ENCODE results near the gene RALB. TPM values are rescaled to one million over a fixed set of nuclear protein-coding genes. Genes with fewer than 3 reads are reported as not detected.

The RALB gene
- total RNA-seq, 4 donors from 2014 or later: 18.9 to 81.0 (median 59.4) TPM

DNA sequence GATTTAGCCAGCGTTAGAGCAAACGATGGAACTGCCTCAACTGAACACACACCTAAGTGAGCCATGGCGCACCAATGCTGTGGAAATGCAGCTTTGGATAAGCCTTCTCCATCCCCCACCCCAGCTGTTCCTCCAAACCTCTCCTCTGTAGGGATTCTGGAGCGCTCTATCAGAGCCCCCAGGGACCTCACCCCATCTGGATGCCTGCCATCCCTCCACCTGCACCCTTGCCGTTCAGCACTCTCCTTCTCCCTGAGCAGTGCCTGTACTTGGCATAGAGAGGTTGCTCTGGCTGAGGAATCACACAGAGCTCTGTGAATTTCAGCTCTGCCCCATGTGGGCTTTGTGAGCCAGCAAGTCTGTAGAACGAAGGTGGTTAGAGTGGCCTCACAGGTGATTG lies 50.5 kb downstream of the RALB start:
- no peaks in the 10 kb centered on the region for H3K27me3 ChIP-seq
- H3K4me3 ChIP-seq: no peak overlapping the region
- H3K4me1 ChIP-seq: no peaks in the 10 kb centered on the region
- no peak overlapping the region for H3K27ac ChIP-seq
- no peak for TF ChIP-seq EP300 (IDR thresholded peaks at IDR 0.05; ENCODE audit: low read depth)
- TF ChIP-seq POLR2AphosphoS5 (IDR thresholded peaks at IDR 0.05): no peak
- TF ChIP-seq POLR2A (IDR thresholded peaks at IDR 0.05): no peak
- TF ChIP-seq, protein P1, sequence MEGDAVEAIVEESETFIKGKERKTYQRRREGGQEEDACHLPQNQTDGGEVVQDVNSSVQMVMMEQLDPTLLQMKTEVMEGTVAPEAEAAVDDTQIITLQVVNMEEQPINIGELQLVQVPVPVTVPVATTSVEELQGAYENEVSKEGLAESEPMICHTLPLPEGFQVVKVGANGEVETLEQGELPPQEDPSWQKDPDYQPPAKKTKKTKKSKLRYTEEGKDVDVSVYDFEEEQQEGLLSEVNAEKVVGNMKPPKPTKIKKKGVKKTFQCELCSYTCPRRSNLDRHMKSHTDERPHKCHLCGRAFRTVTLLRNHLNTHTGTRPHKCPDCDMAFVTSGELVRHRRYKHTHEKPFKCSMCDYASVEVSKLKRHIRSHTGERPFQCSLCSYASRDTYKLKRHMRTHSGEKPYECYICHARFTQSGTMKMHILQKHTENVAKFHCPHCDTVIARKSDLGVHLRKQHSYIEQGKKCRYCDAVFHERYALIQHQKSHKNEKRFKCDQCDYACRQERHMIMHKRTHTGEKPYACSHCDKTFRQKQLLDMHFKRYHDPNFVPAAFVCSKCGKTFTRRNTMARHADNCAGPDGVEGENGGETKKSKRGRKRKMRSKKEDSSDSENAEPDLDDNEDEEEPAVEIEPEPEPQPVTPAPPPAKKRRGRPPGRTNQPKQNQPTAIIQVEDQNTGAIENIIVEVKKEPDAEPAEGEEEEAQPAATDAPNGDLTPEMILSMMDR (IDR thresholded peaks at IDR 0.05): no peak
- 82% methylated on average over 6 of the region's 6 CpGs; no CpG with 5 or more reads in 1 of the 2 donors for WGBS, 2 donors (ENCODE audit: low coverage in 1 of 2)
- H3K9me3 ChIP-seq: no peaks in the 10 kb centered on the region
- intact Hi-C loops (cut with DNase I; ENCODE audit: low total_unique reads): no loop called here
- no peak for DNase-seq
- H3K36me3 ChIP-seq: peaks cover 0 to 10% (median 2%) of the 10 kb centered on the region in 4 donors
- in situ Hi-C loops (cut with MboI; ENCODE audit: low pct_ligation_motif_present in 1 of 4, low pct_unique_long_range_greater_than_20kb in 1 of 4, low sequenced_read_pairs in 3 of 4): no loop called here

DNA sequence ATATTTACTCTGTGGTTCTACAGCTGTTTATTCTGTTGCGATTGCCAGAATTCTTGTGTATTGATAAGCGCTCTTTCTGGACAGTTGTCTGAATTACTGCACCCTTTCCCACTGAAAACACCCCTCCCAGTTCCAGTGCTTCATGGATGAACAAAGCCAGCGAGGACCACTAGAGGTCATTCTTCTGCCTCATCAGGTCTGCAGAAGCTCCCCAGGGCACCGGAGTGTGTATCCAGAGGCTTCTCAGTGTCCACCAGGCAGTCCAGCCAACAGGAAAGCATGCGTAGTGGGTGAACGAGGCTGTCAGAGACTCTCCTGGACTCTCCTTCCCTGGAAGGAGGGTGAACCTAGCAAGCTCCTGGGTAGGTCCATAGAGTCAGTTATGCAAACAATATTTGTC lies 52.6 kb downstream of the RALB start:
- no peak for DNase-seq
- H3K27me3 ChIP-seq: no peaks in the 10 kb centered on the region
- no peak overlapping the region for H3K4me3 ChIP-seq
- intact Hi-C loops (cut with DNase I; ENCODE audit: low total_unique reads): no loop called here
- H3K36me3 ChIP-seq: peaks cover 0 to 4% (median 0%) of the 10 kb centered on the region in 4 donors
- WGBS, 2 donors (ENCODE audit: low coverage in 1 of 2): 44 to 50% methylated on average over 2 to 6 of the region's 6 CpGs
- H3K9me3 ChIP-seq: no peaks in the 10 kb centered on the region
- no peaks in the 10 kb centered on the region for H3K4me1 ChIP-seq
- no peak overlapping the region for H3K27ac ChIP-seq
- TF ChIP-seq, protein P1 (IDR thresholded peaks at IDR 0.05): peak in 1 of 5 experiments; percentile 10
- no peak for TF ChIP-seq POLR2A (IDR thresholded peaks at IDR 0.05)
- in situ Hi-C loops (cut with MboI; ENCODE audit: low pct_ligation_motif_present in 1 of 4, low pct_unique_long_range_greater_than_20kb in 1 of 4, low sequenced_read_pairs in 3 of 4): no loop called here

DNA sequence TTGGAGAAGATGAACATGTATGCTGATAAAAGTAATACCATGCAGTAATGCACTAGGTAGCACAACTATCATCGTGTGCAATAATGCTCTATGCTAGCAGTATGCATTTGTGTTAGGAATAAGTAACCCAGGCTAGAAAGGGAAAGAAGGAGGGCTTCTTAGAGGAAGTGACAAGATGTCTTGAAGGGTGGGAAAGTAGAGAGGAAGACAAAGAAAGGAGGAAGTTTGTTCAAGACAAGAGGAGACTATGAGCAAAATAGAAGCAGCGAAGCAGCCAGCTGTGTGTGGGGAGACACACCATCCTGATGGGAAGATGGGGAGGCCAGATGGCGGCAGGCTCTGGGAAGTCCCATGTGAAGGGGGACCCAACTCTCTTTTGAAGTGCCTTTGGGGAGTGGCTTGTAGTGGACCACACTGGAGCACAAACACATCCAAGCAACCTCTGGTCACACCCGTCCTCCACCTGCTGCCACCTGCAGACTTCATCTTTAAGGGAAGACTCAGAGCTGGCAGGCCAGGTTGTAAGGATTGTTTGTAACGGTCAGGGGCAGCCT lies 53.4 kb downstream of the RALB start:
- no peak for DNase-seq
- intact Hi-C loops (cut with DNase I; ENCODE audit: low total_unique reads) (no loop called here), in situ Hi-C loops (cut with MboI; ENCODE audit: low pct_ligation_motif_present in 1 of 4, low pct_unique_long_range_greater_than_20kb in 1 of 4, low sequenced_read_pairs in 3 of 4) (no loop called here)
- 88 to 91% methylated on average over 3 to 5 of the region's 5 CpGs for WGBS, 2 donors (ENCODE audit: low coverage in 1 of 2)
- no peak overlapping the region for H3K27ac ChIP-seq
- no peaks in the 10 kb centered on the region for H3K4me1 ChIP-seq
- H3K27me3 ChIP-seq: no peaks in the 10 kb centered on the region
- no peak overlapping the region for H3K4me3 ChIP-seq
- peaks cover 0 to 4% (median 0%) of the 10 kb centered on the region in 4 donors for H3K36me3 ChIP-seq
- TF ChIP-seq EP300 (IDR thresholded peaks at IDR 0.05; ENCODE audit: low read depth) (no peak), POLR2AphosphoS5 (IDR thresholded peaks at IDR 0.05) (no peak), POLR2A (IDR thresholded peaks at IDR 0.05) (no peak)
- TF ChIP-seq, protein P1 (IDR thresholded peaks at IDR 0.05): no peak
- no peaks in the 10 kb centered on the region for H3K9me3 ChIP-seq

DNA sequence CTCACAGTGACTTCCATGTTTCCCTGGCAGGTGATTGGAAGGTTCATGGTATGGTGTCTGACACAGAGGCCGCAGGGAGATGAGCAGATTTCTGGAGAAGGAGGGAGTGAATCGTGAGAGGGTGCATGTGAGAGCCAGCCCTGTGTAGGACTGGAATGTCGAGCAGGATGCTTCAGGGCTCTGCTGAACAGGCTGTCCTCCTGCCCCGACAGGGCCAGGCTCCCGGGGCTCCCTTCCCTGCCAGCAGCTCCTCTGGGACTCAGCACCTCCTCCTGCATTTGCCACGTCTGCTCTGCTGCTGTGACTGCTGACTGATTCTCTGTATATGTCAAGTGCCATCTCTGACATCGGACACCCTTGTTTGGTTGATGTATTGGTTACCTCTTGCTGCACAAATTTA lies 54.8 kb downstream of the RALB start:
- no peak for TF ChIP-seq EP300 (IDR thresholded peaks at IDR 0.05; ENCODE audit: low read depth)
- TF ChIP-seq POLR2A (IDR thresholded peaks at IDR 0.05): no peak
- TF ChIP-seq POLR2AphosphoS5 (IDR thresholded peaks at IDR 0.05): no peak
- TF ChIP-seq, protein P1 (IDR thresholded peaks at IDR 0.05): no peak
- intact Hi-C loops (cut with DNase I; ENCODE audit: low total_unique reads) (no loop called here), in situ Hi-C loops (cut with MboI; ENCODE audit: low pct_ligation_motif_present in 1 of 4, low pct_unique_long_range_greater_than_20kb in 1 of 4, low sequenced_read_pairs in 3 of 4) (no loop called here)
- no peak for DNase-seq
- Histone ChIP-seq H3K4me1 (peaks cover 0 to 2% (median under 1%) of the 10 kb centered on the region in 4 donors), H3K36me3 (no peaks in the 10 kb centered on the region), H3K4me3 (no peak overlapping the region), H3K27ac (no peak overlapping the region), H3K9me3 (no peaks in the 10 kb centered on the region), H3K27me3 (no peaks in the 10 kb centered on the region)
- 87 to 90% methylated on average over 3 to 7 of the region's 7 CpGs for WGBS, 2 donors (ENCODE audit: low coverage in 1 of 2)

Measured in transverse colon (tissue), 4 donors.